ENCODE measurements around the gene HOXB1.

HOXB1 gene

GRCh38 chr17:48530887-48531272, at the start of gene HOXB1:
Gene HOXB1 (minus strand): TSS chr17:48531011. CDS start chr17:48530904, 107 bp downstream.
- no peak for DNase-seq

DNA sequence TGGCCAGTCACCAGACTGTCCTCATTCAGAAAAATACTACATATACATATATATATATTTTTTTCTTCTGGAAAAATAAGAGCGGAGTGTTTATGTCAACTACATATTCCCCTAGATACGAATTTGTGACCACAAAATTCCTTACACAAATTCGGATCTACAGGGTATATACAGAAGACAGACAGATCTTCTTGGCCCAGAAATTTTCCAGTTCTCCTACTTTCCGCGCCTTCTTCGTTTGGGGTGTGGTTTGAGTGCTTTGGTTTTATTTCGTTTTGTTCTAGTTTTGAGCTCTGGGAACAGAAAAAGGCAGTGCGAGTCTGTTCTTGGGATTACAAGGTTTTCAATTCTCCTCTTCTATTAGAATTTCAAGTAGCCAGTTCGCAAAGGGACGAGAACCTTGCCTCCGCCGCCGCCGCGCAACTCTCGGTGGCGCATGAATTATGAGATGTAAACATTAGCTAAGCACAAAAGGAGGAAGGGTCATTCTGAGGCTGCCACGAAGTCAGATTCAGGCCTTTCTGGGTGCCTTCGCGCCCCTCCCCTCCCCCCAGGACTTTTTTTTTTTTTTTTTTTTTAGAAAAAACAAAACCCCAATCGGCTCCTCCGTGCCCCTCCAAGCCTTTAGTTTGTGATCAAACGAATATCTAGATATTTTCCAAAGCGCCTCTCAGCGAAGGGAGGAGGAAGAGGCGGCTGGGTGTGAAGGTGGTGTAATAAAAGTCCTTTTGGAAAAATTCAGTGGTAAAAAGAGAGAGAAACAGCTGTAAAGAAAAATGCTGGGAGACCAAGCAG, 49.1 kb upstream of the HOXB1 start:
- DNase-seq: no peak

GRCh38 chr17:48579471-48579759, 48.6 kb upstream of the HOXB1 start:
- DNase-seq: no peak

- DNase-seq: no peak
Measured at GRCh38 chr17:48578616-48579470, 48.0 kb upstream of the HOXB1 start.

DNA sequence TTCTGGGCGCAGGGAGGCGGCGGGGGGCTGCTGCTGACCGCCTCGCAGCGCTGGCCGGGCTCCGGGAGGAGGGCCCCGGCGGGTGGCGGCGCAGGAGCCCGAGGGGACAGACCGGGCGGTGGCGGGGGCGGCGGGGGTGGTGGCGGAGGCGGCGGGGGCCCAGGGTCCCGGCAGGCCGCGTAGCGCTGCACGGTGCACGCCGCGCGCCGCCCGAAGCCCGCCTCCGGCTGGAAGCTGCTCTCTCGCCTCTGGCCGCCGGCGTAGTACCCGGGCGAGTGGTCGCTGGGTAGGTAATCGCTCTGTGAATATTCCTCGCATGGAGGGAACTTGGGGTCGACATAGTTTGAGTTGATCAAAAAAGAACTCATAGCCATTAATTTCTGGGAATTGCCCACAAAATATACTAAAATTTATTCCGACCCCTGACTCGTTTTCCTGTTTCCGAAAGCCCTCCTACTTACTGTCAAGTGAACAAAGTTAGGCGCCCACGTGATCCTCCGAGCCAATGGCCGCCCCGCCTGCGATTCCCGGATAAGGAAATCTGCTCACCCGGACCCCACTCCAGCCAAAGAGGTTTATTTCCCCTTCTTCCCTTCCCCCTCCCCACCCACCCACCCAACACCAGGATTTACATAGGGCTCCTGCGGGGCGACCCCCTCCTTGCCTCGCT, 47.3 kb upstream of the HOXB1 start, which contains the start of gene HOXB4:
Gene HOXB4, minus strand, starts transcription at position 405 of the 670 bp plus-strand sequence. Its CDS starts 31 bp downstream, at position 374.
- DNase-seq: no peak

DNA sequence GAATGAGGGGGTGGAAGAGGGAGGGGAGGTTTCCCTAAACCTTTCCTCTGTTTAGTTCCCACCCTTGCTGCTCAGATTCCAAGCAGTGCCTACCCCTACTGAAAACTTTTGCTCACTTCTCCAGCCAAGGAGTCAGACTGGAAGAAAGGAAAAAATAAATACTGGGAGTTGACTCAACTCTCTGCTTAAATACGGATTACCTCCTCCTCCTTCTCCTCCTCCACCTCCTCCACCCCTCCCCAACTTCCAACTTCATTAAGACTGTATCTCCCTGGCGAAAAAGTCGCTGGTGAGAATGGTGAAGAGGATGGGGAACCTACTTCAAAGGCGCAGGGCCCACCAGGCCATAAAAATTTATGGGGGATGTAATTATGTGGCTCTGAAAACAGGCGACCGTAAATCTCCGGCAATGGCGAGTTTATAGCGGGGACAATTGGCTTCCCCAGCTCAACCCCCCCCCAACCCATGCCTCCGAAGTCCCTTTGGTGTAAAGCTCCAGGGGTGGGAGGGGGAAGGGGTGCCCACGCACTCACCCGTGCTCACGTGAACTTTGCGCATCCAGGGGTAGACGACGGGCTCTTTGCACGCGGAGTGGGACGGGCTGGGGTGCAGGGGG, 46.6 kb upstream of the HOXB1 start:
- no peak for DNase-seq

- DNase-seq: no peak
Measured at GRCh38 chr17:48576479-48577309, 45.9 kb upstream of the HOXB1 start.

GRCh38 chr17:48575673-48576478, 45.1 kb upstream of the HOXB1 start:
- no peak for DNase-seq

GRCh38 chr17:48575066-48575582, 44.3 kb upstream of the HOXB1 start:
- no peak for DNase-seq

GRCh38 chr17:48574505-48575065, 43.8 kb upstream of the HOXB1 start:
- no peak for DNase-seq

DNA sequence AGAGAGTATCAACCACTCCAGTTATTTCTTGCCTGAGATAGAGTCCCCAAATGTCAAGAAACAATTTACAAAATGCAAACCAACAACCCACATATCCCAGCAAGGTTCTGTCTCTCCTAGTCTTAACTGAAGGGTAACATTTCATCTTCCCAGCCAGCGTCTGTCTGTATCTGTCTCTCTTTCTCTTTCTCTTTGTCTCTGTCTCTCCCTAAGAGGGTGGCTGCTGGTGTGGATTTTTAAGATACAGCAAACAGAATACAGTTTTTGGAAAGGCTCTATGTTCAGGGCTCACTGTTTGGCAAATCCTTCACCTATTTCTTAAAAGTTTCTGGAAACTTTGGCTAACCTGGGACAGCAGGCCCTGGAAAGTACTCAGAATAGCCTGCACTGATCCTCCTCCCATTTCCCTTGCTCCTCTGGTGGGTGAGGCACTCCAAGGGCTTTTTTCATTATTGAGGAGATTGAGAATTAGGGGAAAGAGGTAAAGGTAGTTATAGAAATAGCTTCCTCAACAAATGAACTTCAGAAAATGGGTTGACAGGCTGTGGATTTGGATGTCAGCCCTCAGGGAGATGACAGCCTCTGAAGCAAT, 41.1 kb upstream of the HOXB1 start:
- DNase-seq: no peak

DNA sequence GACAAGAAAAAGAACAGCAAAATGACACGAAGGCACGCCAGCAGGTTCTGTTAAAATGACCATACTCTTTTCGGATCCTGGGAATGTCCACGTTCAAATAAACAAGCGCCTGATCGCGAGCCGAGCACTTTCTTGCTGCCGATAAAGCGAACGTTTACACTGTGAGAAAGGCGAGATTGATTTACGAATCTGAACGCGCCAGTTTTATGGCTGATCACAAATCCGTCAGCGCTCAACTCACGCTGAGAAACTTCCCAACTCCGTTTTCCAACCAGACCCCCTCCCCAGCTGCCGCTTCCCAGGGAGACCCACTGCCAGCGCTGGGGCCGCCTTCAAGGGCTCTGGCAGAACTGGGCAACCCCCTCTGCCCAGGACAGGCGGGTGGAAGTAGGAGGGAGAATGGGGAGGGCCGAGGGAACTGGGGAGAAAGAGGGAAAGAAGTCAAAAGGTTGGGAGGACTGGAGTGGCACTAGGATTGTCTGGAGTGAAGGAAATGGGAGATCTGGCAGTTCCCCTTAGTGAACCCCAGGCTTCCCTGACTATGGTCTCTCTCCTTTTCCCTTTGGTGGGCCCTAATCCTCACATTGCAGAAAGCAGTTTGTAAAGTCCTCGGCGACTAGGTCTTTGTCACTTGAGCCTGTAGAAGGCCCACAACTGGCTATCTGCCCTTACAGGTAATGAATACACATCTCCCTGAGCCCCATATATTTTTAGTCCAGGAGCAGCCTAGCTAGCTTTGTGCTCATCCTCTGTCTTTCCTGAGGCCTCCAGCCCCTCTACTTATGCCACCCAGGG, 40.4 kb upstream of the HOXB1 start:
- no peak for DNase-seq

GRCh38 chr17:48570325-48571023, 39.7 kb upstream of the HOXB1 start:
- no peak for DNase-seq

DNA sequence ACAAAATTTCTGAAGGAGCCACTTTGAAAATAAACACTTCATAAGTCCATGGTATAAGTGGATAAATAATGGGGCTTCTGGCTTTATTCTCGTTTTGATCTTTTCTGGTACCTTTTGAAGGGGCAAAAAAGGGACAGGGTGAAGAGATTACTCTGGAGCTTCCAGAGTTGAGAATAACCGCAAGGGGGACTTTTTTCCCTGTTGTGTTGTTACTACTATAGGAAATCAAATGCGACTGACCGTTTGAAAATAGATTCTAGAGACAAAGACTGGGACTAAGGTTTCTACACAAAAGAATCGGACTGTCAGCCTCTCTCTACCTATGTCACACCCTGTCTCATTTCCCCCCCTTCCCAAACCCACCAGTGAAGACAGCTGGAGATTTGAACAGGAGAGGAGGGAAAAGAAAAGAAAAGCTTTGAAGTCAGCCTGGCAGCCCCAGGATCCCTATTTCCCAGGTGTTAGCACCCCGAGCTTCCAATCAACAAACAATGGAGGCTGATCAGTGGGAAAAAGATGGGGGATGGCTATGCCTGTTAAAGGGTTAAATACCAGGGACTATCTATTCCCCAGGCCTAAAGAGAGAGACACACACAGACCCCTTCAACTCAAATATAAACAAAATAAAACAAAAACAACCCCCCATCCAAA, 39.0 kb upstream of the HOXB1 start:
- no peak for DNase-seq

GRCh38 chr17:48569240-48569582, 38.4 kb upstream of the HOXB1 start:
- DNase-seq: no peak

- no peak for DNase-seq
Measured at GRCh38 chr17:48568499-48569239, 37.9 kb upstream of the HOXB1 start.

GRCh38 chr17:48567646-48568354, 37.0 kb upstream of the HOXB1 start:
- DNase-seq: no peak
